Smooth muscle cell of trachea (primary cell): ENCODE data around the gene CLVS2. TPM values are rescaled to one million over a fixed set of nuclear protein-coding genes. Genes with fewer than 3 reads are reported as not detected.

ENCODE experiments used
- total RNA-seq: library from RNA; depleted of rRNA; stranded (reverse); fragments of >200 nt; gene quantifications from 2 replicates; pipeline ENCODE4 v1.2.1, GENCODE V29; 2014

Gene CLVS2
- total RNA-seq: under 0.01 TPM in 1 of 2 replicates, not detected in the other

GRCh38 chr6:122995921-122996793 is at the start of gene CLVS2:
Gene CLVS2 (plus strand): TSS chr6:122996235. CDS start chr6:122997778, 1,543 bp downstream.

Other genes with a start within 250 kb of the CLVS2 start
- 0.15 TPM in 1 of 2 replicates, not detected in the other for gene FABP7, start 216.5 kb upstream of the CLVS2 start, total RNA-seq
- gene SMPDL3A, start 207.0 kb upstream of the CLVS2 start, total RNA-seq: 18.0 and 47.1 TPM in 2 replicates